Keratinocyte (primary cell): ENCODE data around the gene ATRX. TPM values are rescaled to one million over a fixed set of nuclear protein-coding genes. Genes with fewer than 3 reads are reported as not detected.

Experiments used
- DNase-seq: peaks from one replicate; pipeline ENCODE4 v3.0.0-alpha.2; 2011; ENCODE audit warnings: low read depth, missing footprints, low spot score
- FAIRE-seq: peaks from 2 replicates; lab custom pipeline; 2011; peaks lifted over from hg19 to GRCh38; lab: Jason Lieb, UNC
- H2AFZ ChIP-seq: 2 replicates; pipeline ENCODE4 v1.6.0; 2012; ENCODE audit warnings: low read length, control low read depth, inconsistent platforms; ENCODE audit not compliant: control insufficient read depth
- H3K27ac ChIP-seq: 2 replicates; pipeline ENCODE4 v1.5.1; 2011; ENCODE audit warnings: low read length; ENCODE audit not compliant: control insufficient read depth, insufficient read depth
- H3K27me3 ChIP-seq: 3 replicates; pipeline ENCODE4 v1.6.0; 2011; ENCODE audit warnings: low read length; ENCODE audit not compliant: control insufficient read depth, insufficient read depth; ENCODE audit errors: extremely low read depth
- H3K36me3 ChIP-seq, 2 experiments: 2 replicates in 1 of 2; 3 replicates in 1 of 2; pipeline ENCODE4 v1.5.1; 2011; ENCODE audit warnings: low read length in 2 of 2, mild to moderate bottlenecking in 1 of 2; ENCODE audit not compliant: control insufficient read depth in 2 of 2, insufficient read depth in 2 of 2; ENCODE audit errors: extremely low read depth in 1 of 2
- H3K4me1 ChIP-seq: 3 replicates; pipeline ENCODE4 v1.5.1; 2011; ENCODE audit warnings: low read length; ENCODE audit not compliant: control insufficient read depth, insufficient read depth; ENCODE audit errors: extremely low read depth
- H3K4me2 ChIP-seq: 3 replicates; pipeline ENCODE4 v1.6.0; 2011; ENCODE audit warnings: low read depth, low read length; ENCODE audit not compliant: control insufficient read depth, insufficient read depth; ENCODE audit errors: extremely low read depth
- H3K4me3 ChIP-seq, 3 experiments: fragments of 200-600 bp in 1 of 3; sonication (generic) in 1 of 3; 2 replicates in 2 of 3; 3 replicates in 1 of 3; pipeline ENCODE4 v1.5.1; 2011 to 2016; ENCODE audit warnings: low read length in 3 of 3, mild to moderate bottlenecking in 3 of 3, control low read depth in 2 of 3, inconsistent platforms in 1 of 3, low read depth in 1 of 3, mixed read lengths in 1 of 3, mixed run types in 1 of 3, moderate library complexity in 1 of 3; ENCODE audit not compliant: control insufficient read depth in 2 of 3, insufficient read depth in 2 of 3; ENCODE audit errors: extremely low read depth in 1 of 3
- H3K79me2 ChIP-seq: 2 replicates; pipeline ENCODE4 v1.6.0; 2012; ENCODE audit warnings: low read length; ENCODE audit not compliant: control insufficient read depth, insufficient read depth
- H3K9ac ChIP-seq: 3 replicates; pipeline ENCODE4 v1.6.0; 2011; ENCODE audit warnings: low read length; ENCODE audit not compliant: control insufficient read depth, insufficient read depth; ENCODE audit errors: extremely low read depth
- H3K9me1 ChIP-seq: 3 replicates; pipeline ENCODE4 v1.6.0; 2011; ENCODE audit warnings: low read length; ENCODE audit not compliant: control insufficient read depth, insufficient read depth; ENCODE audit errors: extremely low read depth
- H3K9me3 ChIP-seq: 2 replicates; pipeline ENCODE4 v1.5.1; 2012; ENCODE audit warnings: low read depth, low read length; ENCODE audit not compliant: control insufficient read depth
- H4K20me1 ChIP-seq: 3 replicates; pipeline ENCODE4 v1.6.0; 2011; ENCODE audit warnings: low read length; ENCODE audit not compliant: control insufficient read depth, insufficient read depth; ENCODE audit errors: extremely low read depth
- EZH2 ChIP-seq: IDR thresholded peaks from one replicate; pipeline ENCODE4 v1.6.1; 2012; ENCODE audit warnings: inconsistent platforms, mild to moderate bottlenecking, low read length, moderate library complexity
- dilution Hi-C: fragments of 300-500 bp; cut with MboI; formaldehyde crosslinking; loops from one replicate; pipeline ENCODE4 v1.7.0; 2020; ENCODE audit warnings: low sequenced_read_pairs; ENCODE audit not compliant: extremely low pct_ligation_motif_present
- polyA plus RNA-seq, 5 experiments: library from polyadenylated mRNA; depleted of rRNA in 3 of 5; stranded (reverse) in 3 of 5; stranded (forward) in 1 of 5; unstranded in 1 of 5; fragments of >200 nt; gene quantifications; 1 replicate in 1 of 5; 2 replicates in 3 of 5; 3 replicates in 1 of 5; pipeline versions ENCODE4 v1.2.1 to v1.2.3, GENCODE V29; 2011 to 2012; ENCODE audit warnings: missing spikeins in 2 of 5, low read depth in 1 of 5, low replicate concordance in 1 of 5
- TF ChIP-seq, protein P1 (sequence below), 3 experiments: IDR thresholded peaks in 1 of 3; conservative IDR thresholded peaks in 1 of 3; optimal IDR thresholded peaks in 1 of 3; 2 replicates in 2 of 3; 3 replicates in 1 of 3; pipeline versions ENCODE3 to v1.5.1; 2011; ENCODE audit warnings: low read length in 3 of 3, mild to moderate bottlenecking in 3 of 3, moderate library complexity in 2 of 3, control low read depth in 1 of 3, inconsistent platforms in 1 of 3; ENCODE audit not compliant: insufficient read depth in 2 of 3; ENCODE audit errors: extremely low read depth in 1 of 3

The ATRX gene
- polyA plus RNA-seq, 1 donor (not counting 4 experiments of a cell fraction or from before 2014, with no cell fraction given): 31.3 TPM

DNA sequence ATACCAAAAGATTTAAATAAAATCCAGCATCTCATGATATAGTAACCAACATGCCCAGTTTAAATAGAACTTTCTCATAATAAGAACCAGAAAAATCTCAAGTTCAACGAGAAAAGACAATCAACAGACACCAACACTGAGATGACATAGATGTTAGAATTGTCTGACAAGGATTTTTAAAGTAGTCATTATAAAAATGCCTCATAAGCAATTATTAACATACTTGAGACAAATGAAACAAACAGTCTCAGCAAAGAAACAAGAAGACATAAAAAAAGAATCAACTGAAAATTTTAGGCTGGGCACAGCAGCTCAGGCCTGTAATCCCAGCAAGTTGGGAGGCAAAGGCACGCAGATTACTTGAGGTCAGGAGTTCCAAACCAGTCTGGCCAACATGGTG lies 220.7 kb downstream of the ATRX start:
- no peaks in the 10 kb centered on the region for H3K79me2 ChIP-seq
- no peaks in the 10 kb centered on the region for H3K9me1 ChIP-seq
- FAIRE-seq (no peak), DNase-seq (no peak)
- dilution Hi-C loops: no loop called here
- H3K9me3 ChIP-seq: no peaks in the 10 kb centered on the region
- H3K27ac ChIP-seq: no peak overlapping the region
- no peak overlapping the region for H3K4me2 ChIP-seq
- TF ChIP-seq EZH2: no peak
- TF ChIP-seq, protein P1, sequence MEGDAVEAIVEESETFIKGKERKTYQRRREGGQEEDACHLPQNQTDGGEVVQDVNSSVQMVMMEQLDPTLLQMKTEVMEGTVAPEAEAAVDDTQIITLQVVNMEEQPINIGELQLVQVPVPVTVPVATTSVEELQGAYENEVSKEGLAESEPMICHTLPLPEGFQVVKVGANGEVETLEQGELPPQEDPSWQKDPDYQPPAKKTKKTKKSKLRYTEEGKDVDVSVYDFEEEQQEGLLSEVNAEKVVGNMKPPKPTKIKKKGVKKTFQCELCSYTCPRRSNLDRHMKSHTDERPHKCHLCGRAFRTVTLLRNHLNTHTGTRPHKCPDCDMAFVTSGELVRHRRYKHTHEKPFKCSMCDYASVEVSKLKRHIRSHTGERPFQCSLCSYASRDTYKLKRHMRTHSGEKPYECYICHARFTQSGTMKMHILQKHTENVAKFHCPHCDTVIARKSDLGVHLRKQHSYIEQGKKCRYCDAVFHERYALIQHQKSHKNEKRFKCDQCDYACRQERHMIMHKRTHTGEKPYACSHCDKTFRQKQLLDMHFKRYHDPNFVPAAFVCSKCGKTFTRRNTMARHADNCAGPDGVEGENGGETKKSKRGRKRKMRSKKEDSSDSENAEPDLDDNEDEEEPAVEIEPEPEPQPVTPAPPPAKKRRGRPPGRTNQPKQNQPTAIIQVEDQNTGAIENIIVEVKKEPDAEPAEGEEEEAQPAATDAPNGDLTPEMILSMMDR (optimal IDR thresholded peaks at IDR 0.05 in 1 of 3, IDR thresholded peaks at IDR 0.05 in 1 of 3, conservative IDR thresholded peaks at IDR 0.05 in 1 of 3; ENCODE audit: extremely low read depth in 1 of 3, insufficient read depth in 2 of 3, low read length in 3 of 3): no peak
- no peaks in the 10 kb centered on the region for H3K27me3 ChIP-seq
- no peaks in the 10 kb centered on the region for H3K36me3 ChIP-seq
- no peak overlapping the region for H2AFZ ChIP-seq
- H3K4me1 ChIP-seq: no peaks in the 10 kb centered on the region
- H3K9ac ChIP-seq: no peak overlapping the region
- H4K20me1 ChIP-seq: no peaks in the 10 kb centered on the region
- no peak overlapping the region for H3K4me3 ChIP-seq

- FAIRE-seq (no peak), DNase-seq (no peak)
- no peaks in the 10 kb centered on the region for H3K9me3 ChIP-seq
- H3K4me3 ChIP-seq: no peak overlapping the region
- H3K79me2 ChIP-seq: no peaks in the 10 kb centered on the region
- H3K36me3 ChIP-seq: no peaks in the 10 kb centered on the region
- H3K4me2 ChIP-seq: no peak overlapping the region
- no peaks in the 10 kb centered on the region for H4K20me1 ChIP-seq
- no peak overlapping the region for H2AFZ ChIP-seq
- no peak for TF ChIP-seq EZH2
- TF ChIP-seq, protein P1 (optimal IDR thresholded peaks at IDR 0.05 in 1 of 3, IDR thresholded peaks at IDR 0.05 in 1 of 3, conservative IDR thresholded peaks at IDR 0.05 in 1 of 3; ENCODE audit: extremely low read depth in 1 of 3, insufficient read depth in 2 of 3, low read length in 3 of 3): no peak
- H3K27ac ChIP-seq: no peak overlapping the region
- H3K9me1 ChIP-seq: no peaks in the 10 kb centered on the region
- no peaks in the 10 kb centered on the region for H3K4me1 ChIP-seq
- dilution Hi-C loops: no loop called here
- no peaks in the 10 kb centered on the region for H3K27me3 ChIP-seq
- H3K9ac ChIP-seq: no peak overlapping the region
Observed at GRCh38 chrX:77564823-77565222, 221.2 kb downstream of the ATRX start.
